Midbrain (tissue), 1 donor: ENCODE data around the gene DSCAML1.

Source experiments
- DNase-seq: peaks from one replicate; lab custom pipeline; 2025; lab: John Stamatoyannopoulos, UW

Gene DSCAML1

DNA sequence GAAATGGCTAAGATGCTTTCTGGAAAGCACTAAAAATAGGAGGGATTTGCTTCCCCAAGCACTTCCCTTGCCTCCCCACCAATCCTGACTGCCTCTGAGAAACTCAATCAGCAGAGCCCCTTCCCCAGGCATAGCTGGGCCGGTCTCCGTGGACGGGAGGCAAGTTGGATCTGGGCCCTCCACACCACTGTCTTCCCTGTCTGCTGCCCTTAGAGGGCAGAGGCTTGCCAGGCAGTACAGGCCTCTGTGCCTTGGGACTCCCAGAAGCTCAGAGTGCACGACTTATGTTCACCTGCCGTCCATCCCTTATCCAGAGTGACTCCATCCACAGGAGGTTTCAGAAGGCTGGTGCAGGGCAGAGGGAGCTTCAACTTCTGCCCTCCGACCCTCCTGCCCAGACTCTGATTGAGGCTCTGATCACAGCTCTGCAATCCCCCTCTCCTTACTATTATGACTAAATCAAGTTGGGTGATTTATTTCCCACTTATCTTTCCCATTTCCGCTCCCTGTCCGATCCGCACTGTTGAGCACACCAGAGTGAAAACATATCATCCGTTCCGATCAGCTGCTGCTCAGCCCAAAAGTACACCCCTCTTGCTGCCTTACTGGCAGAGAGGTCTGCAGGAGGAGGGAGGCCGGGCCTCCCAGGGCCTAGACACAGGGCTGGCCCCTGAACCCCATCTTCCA is 71.8 kb downstream of the DSCAML1 start:
- peak; percentile 23 for DNase-seq

DNA sequence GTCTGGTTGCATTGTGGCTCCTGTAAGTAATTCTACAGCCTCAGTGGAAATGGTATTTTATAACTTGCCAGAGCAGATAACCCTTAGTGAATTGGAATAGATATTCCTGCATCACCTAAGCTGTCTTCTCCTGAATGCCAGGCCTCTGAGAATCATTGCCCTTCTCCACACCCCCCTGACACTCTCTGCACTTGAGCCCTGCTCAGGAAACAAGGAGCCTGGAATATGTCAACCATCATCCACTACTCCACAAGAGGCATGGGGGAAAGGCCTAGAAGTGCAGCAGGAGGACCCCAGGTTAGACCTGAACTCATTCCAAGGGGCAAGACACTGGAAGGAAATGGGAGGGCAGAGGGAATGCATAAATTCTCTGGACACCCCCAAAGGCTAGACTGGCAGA is 72.4 kb downstream of the DSCAML1 start:
- no peak for DNase-seq

DNA sequence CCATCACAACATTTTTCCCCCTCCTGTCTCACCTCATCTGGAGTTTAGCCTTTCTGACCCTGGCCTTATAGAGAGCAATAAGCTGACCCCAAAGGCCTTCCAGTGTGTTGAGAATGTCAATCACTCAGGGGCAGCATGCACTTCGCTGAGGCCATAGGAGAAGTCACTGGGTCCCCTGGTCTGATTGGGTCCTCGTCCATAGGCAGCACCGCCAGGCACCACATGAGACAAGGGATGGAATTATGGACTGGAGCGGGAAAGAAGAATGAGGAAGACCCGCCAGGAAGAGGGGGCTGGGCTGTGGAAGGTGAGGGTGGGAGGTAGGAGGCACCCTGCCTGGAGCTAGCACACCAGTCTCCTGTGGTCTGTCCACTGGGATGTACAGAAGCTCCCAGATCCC is 72.9 kb downstream of the DSCAML1 start:
- DNase-seq: no peak

DNA sequence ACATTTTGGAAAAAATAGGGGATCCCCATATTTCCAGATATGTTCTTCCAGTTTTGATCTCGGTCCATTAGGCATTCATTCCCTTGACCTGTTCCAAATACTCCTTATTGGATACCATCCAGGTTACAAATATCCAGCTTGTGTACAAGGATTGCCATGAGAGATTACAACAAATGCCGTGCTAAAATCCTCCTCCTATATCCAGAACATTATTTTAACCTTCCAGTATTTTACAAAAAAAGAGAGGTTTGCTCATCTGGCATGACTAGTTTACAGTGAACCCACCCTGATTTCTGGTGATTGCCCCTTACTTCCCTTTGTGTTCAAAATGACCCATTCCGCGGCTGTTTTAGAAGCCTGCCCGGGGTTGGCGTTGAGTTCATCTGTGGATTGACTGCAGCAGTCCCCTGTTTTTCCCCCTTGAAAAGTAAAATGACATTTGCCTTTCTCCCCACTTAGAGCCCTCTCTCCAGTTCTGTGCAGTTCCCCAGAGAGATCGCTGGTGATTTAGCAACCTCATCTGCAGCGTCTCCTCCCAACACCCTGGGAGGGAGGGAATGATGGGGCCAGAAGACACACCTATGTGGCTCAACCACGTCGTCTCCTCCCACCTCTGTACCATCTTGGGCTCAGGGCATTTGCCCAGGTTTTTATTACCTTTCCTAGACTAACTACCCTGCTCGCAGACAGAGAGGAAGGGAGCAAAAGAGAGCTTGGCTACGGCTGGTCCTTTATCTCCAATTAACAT is 73.6 kb downstream of the DSCAML1 start:
- no peak for DNase-seq

DNA sequence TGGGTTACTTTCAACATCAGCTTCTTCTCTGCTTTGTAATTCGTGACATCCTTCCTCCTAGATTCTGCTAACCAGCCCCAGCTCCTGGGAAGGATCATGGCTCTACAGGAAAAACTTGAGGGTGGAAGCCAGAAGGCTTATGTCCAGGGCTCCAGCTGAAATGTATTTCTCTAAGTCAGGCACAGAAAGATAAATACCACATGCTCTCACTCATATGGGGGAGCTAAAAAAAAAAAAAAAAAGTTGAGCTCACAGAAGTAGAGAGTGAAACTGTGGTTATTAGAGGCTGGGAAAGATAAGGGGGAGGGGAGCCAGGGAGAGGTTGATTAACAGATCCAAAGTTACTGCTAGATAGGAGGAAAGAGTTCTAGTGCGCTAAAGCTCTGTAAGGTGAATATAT is 74.9 kb downstream of the DSCAML1 start:
- DNase-seq: no peak

DNA sequence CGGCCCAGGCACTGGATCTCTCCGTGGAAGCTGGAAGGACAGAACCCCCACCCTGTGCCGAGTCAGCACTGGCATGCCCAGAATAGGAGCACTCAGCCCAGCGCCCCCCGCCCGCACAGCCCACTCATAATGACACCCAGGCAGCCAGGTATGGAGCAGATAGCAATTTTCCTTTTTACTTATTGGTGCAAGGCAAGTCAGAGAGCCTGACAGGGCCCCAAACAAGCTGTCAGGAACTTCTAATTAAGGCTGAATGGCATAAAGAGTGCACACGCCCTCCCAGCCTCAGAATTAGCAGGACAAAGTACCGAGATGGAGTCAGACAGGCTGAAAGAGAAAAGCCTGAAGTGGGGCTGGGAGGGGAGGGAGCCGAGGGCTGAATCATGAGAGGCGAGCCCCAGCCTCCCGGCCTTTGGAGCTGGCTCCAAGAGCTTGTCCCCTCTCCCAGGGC is 76.9 kb downstream of the DSCAML1 start:
- DNase-seq: no peak

DNA sequence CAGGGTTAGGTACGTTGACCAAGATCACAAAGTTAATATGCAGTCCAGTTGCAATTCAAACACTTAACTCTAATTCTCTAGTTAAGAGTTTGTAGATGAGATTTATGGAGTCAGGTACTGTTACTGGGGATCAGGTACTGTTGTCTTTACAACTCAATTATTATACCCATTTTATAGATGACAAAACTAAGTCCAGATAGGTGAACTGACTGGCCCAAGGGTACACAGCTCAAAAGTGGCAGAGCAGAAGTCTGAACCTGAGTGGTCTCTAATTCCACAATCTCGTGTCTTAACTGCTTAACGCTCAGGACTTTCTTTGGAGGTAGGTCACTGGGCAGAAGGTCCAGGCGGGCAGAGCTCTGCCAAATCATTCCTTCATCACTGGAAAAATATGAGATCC is 77.5 kb downstream of the DSCAML1 start:
- no peak for DNase-seq

DNA sequence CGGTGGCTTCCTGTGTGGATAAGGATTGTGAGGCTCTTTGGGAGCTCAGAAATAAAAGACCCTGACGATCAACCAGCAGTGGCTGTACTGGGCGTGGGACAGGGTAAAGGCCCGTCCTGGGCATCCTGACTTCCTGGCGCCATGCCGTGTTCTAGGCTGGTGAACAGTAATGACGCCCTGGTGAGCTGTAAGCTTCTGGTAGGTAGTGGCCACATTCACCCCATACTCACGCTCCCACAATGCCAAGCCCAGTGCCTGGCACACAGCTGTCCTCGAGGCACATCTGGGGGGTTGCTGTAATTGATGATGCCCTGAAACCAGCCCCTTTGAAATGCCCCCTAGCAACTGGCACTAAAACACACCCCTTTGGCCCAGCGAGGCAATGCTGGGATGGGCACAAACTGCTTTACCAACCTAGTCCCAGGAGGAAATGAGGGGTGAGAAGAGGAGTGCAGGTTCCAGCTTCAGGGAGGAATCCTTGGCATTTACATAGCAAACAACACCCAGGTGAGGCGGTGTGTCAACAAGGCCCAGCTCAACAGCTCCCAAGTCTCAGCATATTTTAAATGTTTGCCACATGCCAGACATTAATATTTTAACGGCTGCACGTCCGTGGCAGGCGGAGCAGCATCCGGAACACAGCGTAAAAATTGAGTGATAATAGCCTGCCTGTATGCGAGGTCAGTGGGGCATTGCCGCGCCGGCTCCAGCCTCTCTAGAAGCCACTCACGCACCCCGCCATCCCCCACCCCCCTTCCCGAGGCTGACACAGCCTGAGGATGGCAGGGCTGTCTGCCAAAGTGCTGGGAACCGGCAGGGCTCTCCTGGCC is 79.3 kb downstream of the DSCAML1 start:
- peak; percentile 90 for DNase-seq

DNA sequence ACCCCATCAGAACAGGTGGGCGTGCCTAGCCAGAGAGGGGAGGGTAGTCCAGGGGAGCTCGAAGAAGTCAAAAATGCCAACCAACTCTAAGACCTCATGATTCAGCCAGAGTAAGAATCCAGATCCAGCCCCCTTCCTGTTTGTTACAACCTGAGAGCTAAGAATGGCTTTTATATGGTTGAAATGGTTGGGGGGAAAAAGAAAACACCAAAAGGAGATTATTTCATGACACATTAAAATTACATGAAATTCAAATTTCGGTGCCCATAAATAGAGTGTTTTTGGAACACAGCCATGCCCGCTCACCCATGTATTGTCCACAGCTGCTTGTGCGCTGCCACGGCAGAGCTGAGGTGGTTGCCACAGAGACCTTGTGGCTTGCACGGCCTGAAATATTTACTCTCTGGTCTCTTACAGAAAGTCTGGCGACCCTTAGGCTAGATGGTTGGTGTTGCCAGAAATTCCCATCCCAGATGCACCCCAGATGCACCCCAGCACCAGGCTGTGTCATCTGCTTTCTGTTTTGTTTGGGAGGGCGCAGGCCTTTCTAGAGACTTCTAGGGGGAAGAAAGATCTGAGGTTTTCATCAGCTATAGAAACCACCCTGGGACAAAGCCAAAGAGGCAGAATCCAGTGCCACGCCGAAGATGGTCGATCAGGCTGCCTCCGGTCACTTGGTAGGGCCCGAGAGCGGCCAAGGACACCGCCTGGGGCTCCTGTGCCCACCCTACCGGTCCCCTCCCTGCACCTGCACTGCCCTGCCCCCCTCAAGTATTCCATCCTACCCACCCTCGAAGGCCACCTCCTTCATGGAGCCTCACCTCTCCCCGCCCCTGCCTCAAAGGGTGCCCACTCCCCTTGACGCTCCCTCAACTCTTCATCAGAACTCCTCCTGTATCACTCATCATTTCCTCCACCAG is 80.2 kb downstream of the DSCAML1 start:
- DNase-seq: peak; percentile 24

DNA sequence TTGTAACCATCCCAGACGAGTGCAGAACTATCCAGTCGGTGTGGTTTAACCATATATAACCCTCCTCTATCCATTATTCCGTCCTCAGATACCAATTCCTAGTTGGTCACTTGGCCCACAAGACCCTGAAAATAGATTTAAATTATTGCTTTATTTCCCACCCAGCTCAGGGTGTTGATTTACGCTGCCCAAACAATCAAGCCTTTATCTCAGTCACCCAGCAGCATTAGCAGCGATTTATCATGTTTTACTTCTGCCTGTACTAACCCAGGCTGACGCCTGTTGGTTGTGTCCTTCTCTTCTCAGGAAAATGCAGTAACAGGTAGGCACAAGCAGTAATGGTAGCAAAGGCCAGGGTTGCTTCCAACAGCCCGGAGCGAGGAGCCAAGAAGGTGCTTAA is 81.2 kb downstream of the DSCAML1 start:
- peak; percentile 37 for DNase-seq

DNA sequence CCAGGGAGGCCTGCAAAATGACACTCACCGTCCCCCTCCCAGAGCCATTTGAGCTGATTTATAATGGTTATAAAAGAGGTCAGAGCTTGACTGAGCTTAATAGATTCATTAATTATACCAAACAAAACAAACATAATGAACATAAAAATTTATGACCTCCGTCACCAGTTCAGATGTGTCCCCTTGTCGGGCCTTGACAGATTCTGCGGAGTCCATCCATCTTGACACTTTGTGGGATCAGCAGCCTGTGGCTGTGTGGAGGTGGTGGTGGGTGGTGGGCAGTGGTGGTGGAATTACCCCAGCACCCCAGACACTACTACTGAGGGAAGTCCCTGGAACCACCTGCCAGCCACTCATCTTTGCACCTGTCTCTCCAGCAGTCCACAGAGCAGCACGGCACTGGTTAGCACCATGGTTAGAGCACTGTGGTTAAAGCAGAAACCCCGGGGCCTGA is 83.5 kb downstream of the DSCAML1 start:
- DNase-seq: no peak

DNA sequence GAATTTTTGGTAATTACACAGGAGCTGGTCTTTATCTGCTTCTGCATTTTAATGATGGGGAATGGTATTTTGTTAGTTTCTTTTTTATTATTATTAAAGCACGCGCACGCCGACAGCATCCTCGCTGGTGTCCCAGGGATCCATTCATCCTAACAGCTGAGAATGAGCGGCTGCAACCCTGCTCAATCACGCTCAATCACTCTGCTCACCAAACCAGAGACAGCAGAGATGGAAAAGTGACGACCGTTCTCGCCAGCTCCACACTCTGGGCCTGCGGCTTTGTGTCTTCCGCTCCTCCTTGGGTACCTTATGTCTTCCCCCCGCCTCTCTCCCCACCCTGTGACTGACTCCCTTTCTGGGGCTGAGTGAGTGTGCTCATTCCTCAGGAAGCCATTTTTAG is 84.5 kb downstream of the DSCAML1 start:
- DNase-seq: no peak

DNA sequence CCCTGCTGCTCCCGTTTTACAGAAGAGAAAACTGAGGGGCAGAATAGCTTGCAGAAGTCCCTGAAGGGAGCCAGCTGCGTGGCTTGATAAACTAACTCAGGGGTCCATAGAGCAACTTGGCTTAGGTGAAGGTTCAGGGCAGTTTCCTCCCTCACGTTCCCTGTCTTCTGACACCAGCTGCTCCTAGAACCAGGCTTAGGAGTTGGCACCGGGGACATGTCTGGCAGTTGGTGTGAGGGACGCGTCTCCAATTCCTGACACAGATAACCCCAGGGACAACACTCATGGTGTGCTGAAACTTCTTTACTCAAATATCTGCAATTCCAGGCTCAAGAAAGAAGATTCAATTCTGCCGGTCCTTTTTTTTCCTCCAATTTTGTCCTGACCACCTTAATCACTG is 85.7 kb downstream of the DSCAML1 start:
- DNase-seq: no peak

DNA sequence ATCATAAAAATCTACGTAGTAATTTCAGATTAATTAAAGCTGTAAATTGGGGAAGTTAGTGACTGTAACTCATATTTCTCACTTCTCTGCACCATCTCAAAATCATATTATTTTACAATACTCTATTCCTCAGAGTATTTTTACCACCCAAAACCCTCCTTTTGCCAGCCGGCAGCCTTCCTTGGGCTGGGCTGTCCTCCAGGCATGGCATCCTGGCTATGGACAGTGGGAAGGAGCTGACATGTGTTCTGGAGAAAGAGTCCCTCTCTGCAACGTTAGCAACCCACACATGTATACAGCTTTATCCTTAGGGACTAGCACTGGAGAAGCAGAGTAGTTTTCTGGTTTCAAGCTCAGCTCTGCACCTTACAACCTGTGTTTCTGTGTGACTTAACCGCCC is 86.8 kb downstream of the DSCAML1 start:
- DNase-seq: no peak

DNA sequence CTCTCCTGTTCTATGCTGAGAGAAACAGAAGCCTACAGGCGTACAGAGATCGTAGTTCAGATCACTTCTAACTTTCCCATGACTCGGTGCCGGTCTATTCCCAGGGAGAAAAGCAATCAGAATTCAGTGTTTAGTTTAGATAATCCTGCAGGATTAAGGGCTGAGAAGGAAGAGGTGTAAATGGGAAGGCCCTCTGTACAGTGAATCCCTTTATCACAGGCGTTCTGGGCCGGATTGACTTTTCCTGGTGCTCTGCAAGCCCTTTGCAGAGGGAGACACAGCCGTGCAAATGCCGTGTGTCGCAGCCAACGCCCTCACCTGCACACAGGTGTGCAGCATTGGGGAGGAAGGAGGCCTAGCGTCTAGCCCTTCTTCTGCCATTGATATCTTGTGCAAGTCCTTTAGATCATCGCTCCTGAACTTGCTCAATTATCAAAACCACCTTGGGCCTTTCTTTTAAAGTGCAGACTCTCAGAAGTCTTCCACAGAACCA is 90.6 kb downstream of the DSCAML1 start:
- DNase-seq: no peak

DNA sequence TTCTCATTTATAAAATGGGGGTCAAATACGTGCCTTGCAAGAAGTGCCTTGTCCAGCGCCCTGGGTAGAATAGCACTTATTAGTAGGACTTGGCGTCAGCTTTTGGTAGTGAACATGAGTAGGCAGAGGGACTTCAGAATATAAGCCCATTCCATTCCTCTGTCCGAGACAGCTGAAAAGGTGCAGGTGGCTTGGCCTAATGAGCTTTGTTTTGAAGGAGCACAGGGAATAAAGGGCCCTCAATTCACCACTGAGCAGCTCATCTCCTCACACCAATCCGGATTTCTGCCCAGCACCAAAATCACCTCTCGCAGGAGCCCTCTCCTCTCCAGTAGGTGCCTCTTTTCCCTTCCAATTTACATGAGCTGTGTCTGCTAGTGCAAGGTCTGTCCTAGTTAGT is 91.2 kb downstream of the DSCAML1 start:
- DNase-seq: no peak

DNA sequence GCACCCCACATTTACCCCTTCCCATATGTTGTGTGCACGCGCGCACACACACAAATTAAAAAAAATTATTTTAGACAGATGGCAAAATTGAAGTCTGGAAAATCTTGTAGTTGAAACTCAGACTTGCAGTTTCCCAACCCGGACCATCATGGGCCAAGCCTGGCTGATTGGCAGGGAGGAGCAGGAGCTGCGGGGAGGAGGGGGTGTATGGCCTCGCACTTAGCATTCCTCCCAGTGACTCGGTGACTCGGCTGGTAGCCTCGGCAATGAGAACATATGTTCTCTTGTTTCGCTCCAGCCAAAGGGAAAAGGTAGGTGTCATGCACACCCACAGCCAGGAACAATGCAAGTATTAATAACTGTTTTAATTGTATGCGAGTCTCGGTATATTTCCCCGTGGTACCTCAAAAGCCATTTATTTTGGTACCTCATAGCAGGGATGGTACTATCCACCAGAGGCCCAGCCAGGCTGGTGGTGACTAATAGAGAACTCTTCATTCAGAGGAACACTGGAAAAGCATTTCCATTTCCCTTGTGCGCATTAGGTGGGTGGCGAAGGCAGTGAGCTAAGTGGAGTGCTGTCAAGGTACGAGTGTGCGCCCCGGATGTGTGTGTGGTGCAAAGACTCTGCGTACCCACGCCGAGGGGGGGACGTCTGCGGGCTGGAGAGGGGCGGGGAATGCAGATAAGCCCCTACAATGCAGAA is 92.5 kb downstream of the DSCAML1 start:
- no peak for DNase-seq

DNA sequence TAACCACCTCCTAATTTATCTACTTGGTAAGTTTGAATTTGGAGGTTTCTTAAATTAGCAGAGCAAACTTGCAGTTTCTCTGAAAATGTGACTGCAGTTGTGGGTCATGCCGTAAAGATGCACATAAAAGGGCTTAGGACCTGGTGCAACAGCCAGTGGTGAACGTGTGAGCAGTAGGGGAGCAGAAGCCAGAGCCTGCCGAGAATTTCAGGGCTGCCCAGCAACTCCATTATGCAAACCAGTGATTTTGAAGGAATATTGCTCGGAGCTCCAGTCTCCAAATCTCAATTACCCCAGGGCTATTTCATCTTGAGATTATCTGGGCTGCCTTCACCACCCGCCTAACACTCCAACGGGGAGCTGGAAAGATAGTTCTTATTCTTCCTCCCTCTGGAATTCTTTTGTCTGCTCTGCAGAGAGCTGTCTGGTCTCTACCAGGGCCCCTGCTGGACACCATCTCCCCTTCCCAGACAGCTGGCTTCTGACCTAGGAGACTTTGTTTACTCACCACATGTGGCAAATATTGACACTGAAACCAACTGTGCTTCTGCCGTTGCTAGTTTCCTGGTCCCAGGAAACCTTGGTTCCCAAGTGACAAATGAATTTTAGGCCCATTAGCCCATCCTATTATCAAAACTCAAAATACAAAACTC is 93.9 kb downstream of the DSCAML1 start:
- no peak for DNase-seq

DNA sequence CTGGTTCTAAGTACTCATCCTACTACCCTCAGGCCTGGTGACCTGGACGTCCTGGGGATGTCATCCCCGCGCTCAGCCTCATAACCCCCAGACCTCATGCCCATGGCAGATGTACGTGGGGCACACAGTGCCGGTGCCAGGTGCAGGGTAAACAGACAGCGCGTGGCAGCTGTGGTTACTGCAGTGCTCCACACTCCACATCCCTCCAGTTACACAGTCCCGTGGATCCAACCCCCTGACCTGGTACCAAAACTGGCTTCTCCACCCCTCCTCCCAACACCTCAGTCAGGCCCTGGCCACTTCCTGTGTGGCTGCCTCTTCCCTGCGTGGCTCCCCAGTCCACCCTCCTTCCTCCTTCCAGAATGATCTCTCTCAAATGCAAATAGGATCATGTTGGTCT is 95.2 kb downstream of the DSCAML1 start:
- no peak for DNase-seq

DNA sequence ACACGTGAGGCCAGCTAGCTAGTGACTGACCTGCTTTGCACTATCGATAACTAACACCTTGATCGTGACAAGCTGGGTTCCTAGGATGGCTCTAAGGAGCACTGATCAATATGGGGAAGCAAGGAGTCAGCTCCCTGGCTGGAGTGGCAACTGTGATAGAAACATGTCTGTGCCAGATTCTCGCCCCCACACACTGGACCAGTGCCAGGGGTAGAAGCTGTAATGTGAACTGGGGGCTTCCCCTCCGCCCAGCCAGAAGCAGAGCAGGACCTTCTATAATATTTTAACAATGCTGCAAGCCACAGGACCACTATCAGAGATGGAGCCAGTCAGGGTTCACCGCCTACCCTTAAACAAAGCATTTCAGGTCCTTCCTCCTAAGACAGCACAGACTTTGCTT is 96.5 kb downstream of the DSCAML1 start:
- DNase-seq: no peak
